ENCODE data around the gene NECAB2. TPM values are rescaled to one million over a fixed set of nuclear protein-coding genes. Genes with fewer than 3 reads are reported as not detected.

NECAB2 gene
- total RNA-seq, 1 donor from 2014 or later, result 4.6 TPM

DNA sequence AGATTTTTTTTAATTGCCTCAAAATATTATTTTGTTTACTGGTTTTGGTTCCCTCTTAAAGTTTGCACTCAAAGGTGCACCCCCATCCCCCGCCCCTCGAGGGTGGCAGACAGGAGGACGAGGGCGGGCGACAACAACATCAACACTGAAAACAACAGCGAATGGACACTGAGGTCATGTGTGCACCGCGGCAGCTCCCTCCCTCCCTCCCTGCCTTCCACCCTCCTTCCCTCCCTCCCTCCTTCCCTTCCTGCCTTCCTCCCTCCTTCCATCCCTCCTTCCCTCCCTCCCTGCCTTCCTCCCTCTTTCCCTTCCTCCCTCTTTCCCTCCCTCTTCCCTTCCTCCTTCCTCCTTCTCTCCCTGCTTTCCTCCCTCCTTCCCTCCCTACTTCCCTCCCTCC, 16.5 kb upstream of the NECAB2 start:
- H3K4me1 Mint-ChIP-seq (ENCODE audit: low read depth), result peaks cover 19% of the 10 kb centered on the region
- no peaks in the 10 kb centered on the region for H3K36me3 Mint-ChIP-seq (ENCODE audit: insufficient read depth)
- DNase-seq (ENCODE audit: low spot score, unreplicated experiment), result no peak
- peaks cover 7% of the 10 kb centered on the region for H3K27me3 Mint-ChIP-seq
- H3K4me3 Mint-ChIP-seq (ENCODE audit: low read depth), result no peak overlapping the region
- no peak overlapping the region for H3K27ac Mint-ChIP-seq
- no peaks in the 10 kb centered on the region for H3K9me3 Mint-ChIP-seq (ENCODE audit: low read depth)
- TF ChIP-seq, protein P1, sequence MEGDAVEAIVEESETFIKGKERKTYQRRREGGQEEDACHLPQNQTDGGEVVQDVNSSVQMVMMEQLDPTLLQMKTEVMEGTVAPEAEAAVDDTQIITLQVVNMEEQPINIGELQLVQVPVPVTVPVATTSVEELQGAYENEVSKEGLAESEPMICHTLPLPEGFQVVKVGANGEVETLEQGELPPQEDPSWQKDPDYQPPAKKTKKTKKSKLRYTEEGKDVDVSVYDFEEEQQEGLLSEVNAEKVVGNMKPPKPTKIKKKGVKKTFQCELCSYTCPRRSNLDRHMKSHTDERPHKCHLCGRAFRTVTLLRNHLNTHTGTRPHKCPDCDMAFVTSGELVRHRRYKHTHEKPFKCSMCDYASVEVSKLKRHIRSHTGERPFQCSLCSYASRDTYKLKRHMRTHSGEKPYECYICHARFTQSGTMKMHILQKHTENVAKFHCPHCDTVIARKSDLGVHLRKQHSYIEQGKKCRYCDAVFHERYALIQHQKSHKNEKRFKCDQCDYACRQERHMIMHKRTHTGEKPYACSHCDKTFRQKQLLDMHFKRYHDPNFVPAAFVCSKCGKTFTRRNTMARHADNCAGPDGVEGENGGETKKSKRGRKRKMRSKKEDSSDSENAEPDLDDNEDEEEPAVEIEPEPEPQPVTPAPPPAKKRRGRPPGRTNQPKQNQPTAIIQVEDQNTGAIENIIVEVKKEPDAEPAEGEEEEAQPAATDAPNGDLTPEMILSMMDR (IDR thresholded peaks at IDR 0.05; ENCODE audit: unreplicated experiment), result no peak

DNA sequence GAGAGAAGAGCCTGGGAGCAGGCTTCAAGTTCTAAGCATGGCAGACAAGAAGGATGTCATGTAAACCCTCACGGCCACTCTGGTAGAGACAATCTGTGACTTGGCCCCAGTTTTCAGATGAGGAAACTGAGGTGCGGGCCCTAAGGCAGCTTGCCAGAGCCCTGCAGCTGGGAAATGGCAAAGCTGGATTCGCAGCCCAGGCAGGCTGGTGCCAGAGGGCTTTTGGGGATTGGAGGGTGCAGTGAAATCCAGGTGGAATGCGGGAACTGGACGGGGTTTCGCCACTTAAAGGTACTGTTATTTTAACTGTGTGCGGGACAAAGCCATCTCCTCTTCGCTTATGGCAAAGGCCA, 15.5 kb upstream of the NECAB2 start:
- Mint-ChIP-seq H3K9me3 (ENCODE audit: low read depth) (no peaks in the 10 kb centered on the region), H3K4me3 (ENCODE audit: low read depth) (no peak overlapping the region), H3K36me3 (ENCODE audit: insufficient read depth) (no peaks in the 10 kb centered on the region), H3K4me1 (ENCODE audit: low read depth) (peaks cover 11% of the 10 kb centered on the region), H3K27ac (peak overlapping the region; percentile 59), H3K27me3 (peaks cover 7% of the 10 kb centered on the region)
- TF ChIP-seq, protein P1 (IDR thresholded peaks at IDR 0.05; ENCODE audit: unreplicated experiment), result no peak
- no peak for DNase-seq (ENCODE audit: low spot score, unreplicated experiment)

DNA sequence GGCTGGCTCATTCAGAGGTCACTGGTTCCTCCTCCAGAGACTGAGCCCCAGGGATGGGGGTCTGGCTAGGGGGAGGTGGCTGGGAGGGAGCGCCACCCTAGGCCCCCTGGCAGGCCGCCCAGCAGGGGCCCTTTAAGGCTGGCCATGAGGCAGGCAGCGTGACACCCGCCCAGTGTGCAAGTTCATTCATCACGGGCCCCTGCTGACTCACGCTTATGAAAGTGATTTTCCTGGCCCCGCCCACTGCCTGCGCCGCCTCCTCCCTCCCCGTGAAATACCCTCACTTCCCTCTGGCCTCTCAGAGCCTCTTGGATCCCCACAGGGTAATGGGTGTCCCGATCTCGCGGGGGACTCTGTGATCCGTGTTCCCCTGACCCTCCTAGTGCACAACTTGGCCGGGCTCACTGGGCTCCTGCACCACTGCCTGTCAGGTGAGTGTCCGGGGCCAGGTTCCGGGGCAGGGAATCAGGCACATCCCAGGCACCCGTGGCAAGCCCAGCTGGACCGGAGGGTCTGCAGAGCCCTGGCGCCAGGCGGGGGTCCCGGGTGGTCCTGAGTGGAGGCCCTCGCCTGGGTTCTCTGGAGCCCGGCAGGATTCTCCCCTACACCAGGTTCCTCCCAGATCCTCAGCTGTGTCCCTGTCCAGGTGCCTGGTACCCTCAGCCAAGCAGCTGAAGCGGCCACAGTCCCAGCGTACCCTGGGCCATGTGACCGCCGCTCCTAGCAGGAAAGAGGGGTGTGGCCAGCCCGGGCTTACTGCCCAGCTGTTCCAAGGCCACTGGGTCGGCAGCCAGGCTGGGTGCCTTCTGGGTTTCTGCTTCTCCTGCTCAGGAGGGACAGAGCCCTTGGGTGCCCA, 14.9 kb upstream of the NECAB2 start, which contains the start of gene OSGIN1:
TSS of gene OSGIN1 (plus strand) at position 301 of the 856 bp plus-strand sequence. CDS start 4,432 bp downstream, outside the sequence.
- H3K4me1 Mint-ChIP-seq (ENCODE audit: low read depth), result peaks cover 11% of the 10 kb centered on the region
- H3K4me3 Mint-ChIP-seq (ENCODE audit: low read depth), result peak within 1 kb of the TSS; percentile 55
- DNase-seq (ENCODE audit: low spot score, unreplicated experiment), result no peak
- no peaks in the 10 kb centered on the region for H3K9me3 Mint-ChIP-seq (ENCODE audit: low read depth)
- no peaks in the 10 kb centered on the region for H3K36me3 Mint-ChIP-seq (ENCODE audit: insufficient read depth)
- TF ChIP-seq, protein P1 (IDR thresholded peaks at IDR 0.05; ENCODE audit: unreplicated experiment), result no peak
- H3K27ac Mint-ChIP-seq, result peak within 1 kb of the TSS; percentile 87
- peaks cover 7% of the 10 kb centered on the region for H3K27me3 Mint-ChIP-seq

DNA sequence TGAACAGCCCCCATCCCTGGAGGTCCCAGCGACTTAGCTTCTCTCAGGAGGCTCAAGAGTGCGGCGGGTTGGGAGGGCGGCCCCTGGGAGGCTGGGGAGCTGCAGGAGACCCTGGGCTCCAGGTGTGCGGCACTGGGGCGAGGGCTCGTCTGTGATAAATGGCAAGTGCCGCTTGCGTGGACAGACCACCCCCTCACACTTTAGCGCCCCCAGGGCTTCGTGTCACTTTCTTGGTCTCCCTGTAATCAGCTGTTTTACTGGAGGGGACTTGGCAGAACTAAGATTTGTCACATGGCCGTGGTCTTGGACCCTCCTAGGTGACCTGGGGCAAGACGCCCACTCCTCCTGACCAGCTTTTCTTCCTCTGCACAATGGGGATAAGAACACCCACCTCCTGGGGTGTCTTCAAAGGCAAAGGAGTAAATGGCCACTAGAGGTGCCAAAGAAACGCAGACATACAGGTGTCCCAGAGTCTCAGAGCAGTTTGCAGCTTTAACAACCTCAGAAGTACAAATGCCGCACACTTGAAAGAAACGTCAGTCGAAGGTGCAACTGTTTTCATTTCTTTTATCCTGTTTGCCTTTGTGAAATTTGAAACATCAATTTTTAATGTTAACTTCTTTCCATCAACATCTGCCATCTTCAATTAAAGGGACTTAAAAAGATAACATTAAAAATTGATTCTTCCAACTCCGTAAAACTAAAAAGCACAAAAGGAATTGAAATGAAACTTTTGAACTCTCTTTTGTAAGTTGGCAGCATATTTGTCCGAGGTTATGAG, 14.1 kb upstream of the NECAB2 start:
- no peaks in the 10 kb centered on the region for H3K36me3 Mint-ChIP-seq (ENCODE audit: insufficient read depth)
- TF ChIP-seq, protein P1 (IDR thresholded peaks at IDR 0.05; ENCODE audit: unreplicated experiment), result peak; percentile 55
- H3K27ac Mint-ChIP-seq, result peak overlapping the region; percentile 87
- H3K27me3 Mint-ChIP-seq, result peaks cover 7% of the 10 kb centered on the region
- peaks cover 8% of the 10 kb centered on the region for H3K4me1 Mint-ChIP-seq (ENCODE audit: low read depth)
- H3K4me3 Mint-ChIP-seq (ENCODE audit: low read depth), result peak overlapping the region; percentile 55
- no peak for DNase-seq (ENCODE audit: low spot score, unreplicated experiment)
- no peaks in the 10 kb centered on the region for H3K9me3 Mint-ChIP-seq (ENCODE audit: low read depth)

DNA sequence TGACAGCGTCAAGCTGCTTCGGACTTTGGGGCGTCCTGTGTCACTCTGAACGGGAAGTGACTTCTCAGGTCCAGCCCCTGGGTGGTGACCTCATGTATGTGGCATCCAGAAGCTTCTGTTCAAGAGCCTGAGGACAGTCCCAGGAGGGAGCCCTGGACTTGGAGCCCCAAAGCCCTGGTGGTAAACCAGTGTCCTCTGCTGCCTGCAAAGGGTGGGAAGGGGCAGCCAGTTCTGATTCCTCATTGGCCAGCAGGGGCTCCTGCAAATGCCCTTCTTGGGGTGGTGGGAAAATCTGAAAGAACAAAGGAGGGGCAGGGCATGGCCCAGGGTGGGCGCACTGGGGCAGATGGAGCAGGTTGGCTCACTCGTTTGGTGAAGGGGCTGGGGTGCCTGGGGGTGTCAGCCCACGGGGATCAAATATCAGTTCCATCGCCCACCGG, 13.4 kb upstream of the NECAB2 start:
- H3K9me3 Mint-ChIP-seq (ENCODE audit: low read depth), result no peaks in the 10 kb centered on the region
- H3K4me1 Mint-ChIP-seq (ENCODE audit: low read depth), result peaks cover 7% of the 10 kb centered on the region
- no peaks in the 10 kb centered on the region for H3K36me3 Mint-ChIP-seq (ENCODE audit: insufficient read depth)
- DNase-seq (ENCODE audit: low spot score, unreplicated experiment), result no peak
- H3K4me3 Mint-ChIP-seq (ENCODE audit: low read depth), result no peak overlapping the region
- TF ChIP-seq, protein P1 (IDR thresholded peaks at IDR 0.05; ENCODE audit: unreplicated experiment), result no peak
- H3K27me3 Mint-ChIP-seq, result peaks cover 7% of the 10 kb centered on the region
- H3K27ac Mint-ChIP-seq, result peak overlapping the region; percentile 13

Measured in progenitor cell of endocrine pancreas (in vitro differentiated cells).